GM21529 (cell line): ENCODE data around the gene TMEM204.

Experiments
- ATAC-seq: cut with Tn5 transposase; IDR thresholded peaks from one replicate; pipeline ENCODE4 v1.9.1; 2021; ENCODE audit not compliant: unreplicated experiment

Gene TMEM204

GRCh38 chr16:1554826-1555445 is 21.5 kb downstream of the TMEM204 start:
- ATAC-seq = no peak

GRCh38 chr16:1556254-1556653 is 22.8 kb downstream of the TMEM204 start:
- no peak for ATAC-seq

- no peak for ATAC-seq
These were observed 23.6 kb downstream of the TMEM204 start for GRCh38 chr16:1557074-1557473.

GRCh38 chr16:1557576-1557975 is 24.1 kb downstream of the TMEM204 start:
- no peak for ATAC-seq

DNA sequence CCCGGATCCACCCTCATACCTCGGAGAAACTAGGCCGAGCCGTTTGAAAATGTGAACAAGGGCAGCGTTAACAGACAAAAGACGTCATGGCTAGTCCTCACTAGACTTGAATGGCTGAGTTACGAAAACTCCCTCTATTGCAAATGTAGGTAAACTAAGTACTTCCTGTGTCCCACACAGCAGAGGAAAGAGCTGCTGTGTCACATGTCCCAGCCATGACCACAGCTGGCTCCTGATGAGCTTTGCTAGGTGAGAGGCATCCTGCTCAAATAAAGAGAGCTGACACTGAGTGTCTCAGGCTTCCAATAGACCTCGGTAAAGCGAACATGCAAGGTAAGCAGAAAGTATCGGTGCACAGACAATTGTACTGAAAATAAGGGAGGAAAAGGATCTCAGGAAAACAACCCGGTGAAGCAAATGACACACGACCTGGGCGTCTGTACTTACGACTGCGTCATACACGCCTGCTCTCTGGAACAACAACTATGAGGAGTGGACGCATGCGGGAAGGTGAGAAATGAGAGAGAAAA is 26.0 kb downstream of the TMEM204 start:
- no peak for ATAC-seq

DNA sequence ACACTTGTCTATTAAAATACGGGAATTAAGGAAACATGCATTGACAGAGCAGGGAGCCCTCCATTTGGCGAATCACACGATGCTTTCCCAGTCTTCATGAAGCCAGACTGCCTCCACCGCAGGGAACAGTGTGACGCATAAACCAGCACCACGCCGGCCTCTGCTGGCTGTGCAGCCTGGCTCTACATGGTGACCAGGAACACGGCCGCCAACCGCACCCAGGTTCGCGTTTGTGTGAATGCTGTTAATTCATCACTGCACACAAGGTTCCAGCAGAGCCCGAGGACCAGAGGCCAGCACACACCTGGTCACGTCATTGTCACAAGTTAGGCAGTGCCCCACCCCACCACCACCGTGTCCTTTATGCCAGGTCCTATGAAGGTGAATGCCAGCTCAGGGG is 26.7 kb downstream of the TMEM204 start:
- ATAC-seq = no peak

GRCh38 chr16:1560866-1561265 is 27.4 kb downstream of the TMEM204 start:
- no peak for ATAC-seq

DNA sequence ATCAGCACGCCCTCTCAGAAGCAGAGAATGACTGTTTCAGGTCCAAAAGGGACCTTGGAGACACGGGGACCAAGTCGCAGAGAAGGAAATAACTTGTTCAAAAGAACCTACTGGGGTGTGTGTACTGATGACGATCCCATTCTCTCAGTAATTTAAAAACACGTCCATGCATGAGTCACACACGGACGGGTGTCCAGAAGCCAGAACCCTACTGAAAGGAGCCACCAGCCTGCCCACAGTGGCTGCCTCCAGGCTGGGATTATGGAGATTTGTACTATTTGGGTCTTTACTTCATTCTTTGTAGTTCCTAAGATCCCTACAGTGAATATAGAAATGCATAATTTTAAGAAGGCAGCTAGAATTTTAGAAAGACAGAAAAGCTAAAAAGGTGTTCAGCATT is 27.8 kb downstream of the TMEM204 start:
- no peak for ATAC-seq

- ATAC-seq = no peak
These were observed 28.4 kb downstream of the TMEM204 start for GRCh38 chr16:1561836-1562235.

DNA sequence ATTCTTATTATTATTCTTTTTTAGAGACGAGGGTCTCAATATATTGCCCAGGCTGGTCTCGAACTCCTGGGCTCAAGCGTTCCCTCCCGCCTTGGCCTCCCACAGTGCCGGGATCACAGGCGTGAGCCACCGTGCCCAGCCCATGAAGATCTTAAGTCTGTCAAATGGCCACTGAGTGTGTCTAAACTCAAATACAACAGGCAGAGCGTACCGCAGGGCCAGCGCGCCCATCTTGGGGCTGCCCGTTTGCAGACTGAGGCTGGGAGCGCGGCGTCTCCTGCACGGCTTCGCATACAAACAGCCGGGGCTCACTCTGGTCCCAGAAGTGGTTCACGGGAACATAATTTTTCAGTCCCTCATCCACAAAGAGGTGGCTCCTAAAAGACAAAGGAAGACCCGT is 30.3 kb downstream of the TMEM204 start:
- ATAC-seq = no peak

DNA sequence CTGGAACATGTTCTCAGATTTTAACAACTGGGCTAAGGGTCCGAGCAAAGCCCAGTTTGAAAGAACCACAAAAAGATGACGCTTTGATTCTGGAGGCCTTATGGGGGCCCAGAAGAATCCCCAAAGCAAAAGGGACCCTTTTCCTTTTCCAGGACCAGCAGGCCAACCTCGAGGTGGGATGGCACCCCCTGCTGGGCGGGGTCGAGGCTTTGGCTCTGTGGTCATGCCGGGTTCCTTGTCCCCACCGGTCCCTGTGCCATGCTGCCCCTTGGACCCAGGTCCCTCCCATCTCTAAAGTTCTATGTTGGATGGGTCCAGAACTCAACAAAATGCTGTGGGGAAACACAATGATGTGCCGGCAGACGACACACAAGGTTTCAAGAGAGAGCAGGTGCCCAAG is 30.9 kb downstream of the TMEM204 start:
- ATAC-seq = no peak

GRCh38 chr16:1565083-1565805 is 31.8 kb downstream of the TMEM204 start:
- ATAC-seq = no peak

DNA sequence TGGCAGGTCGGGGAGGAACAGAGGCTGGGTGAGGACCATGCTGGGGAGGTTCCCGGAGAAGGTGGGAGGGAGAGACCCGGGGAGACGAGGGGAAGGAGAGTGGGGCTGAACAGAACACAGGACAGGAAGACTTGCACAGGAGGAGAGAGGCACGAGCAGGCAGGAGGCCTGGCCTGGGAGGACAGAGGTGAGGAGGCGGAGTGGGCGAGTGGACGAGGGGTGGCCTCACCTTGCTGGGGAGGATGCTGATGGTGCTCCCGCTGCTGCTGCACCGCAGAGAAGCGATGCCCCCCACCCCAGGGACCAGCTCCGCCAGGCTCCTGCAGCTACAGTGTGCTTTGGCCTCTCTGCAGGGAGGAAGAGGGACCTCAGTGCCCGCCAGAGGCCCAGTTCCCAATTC is 34.5 kb downstream of the TMEM204 start:
- no peak for ATAC-seq

DNA sequence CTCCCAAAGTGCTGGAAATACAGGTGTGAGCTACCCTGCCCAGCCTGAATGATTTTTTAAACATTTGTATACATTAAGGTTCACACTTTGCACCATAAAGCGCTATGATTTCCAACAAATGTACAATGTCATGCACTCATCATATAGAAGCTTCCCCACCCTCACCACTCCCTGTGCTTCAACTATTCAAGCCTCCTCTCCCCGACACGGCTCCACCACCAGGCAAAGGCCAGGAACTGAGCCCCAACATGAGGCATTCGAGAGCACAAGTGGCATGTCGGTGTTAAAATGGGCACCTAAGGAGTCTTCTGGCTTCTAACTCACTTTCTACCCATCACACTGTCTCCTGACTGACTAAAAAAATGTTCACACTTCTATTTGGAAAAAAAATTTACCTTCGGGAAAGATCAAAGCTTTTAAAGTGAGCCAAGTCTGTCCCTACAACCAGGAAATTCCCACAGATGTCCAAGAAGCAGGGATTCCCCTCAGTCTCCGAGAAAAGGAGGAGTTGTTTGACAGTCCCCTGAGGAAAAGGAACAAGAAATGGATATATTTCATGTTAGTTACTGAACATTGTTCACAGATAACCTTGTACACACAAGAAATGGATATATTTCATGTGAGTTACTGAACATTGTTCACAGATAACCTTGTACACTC is 37.7 kb downstream of the TMEM204 start:
- no peak for ATAC-seq

DNA sequence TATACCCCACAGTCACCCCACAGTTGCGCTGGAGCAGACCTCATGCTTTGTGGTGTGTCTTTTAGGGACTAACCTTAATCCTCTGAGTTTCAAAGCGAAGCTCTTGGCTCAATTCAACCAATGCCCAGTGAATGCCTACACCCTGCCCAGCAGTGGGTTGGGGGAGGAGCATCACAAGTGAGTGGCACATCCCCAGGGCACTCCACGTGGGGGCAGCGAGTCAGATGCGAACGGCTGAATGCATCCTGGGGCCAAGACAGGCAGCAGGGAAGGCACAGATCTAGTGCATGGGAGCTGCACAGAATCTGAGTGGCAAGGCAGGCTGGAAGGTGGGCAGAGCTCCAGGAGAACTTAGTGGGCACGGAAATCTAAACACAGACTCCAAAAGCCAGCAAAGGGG is 39.2 kb downstream of the TMEM204 start:
- no peak for ATAC-seq

- ATAC-seq = no peak
These were observed 39.8 kb downstream of the TMEM204 start for GRCh38 chr16:1573301-1573700.

GRCh38 chr16:1575578-1575977 is 42.1 kb downstream of the TMEM204 start:
- ATAC-seq = no peak

DNA sequence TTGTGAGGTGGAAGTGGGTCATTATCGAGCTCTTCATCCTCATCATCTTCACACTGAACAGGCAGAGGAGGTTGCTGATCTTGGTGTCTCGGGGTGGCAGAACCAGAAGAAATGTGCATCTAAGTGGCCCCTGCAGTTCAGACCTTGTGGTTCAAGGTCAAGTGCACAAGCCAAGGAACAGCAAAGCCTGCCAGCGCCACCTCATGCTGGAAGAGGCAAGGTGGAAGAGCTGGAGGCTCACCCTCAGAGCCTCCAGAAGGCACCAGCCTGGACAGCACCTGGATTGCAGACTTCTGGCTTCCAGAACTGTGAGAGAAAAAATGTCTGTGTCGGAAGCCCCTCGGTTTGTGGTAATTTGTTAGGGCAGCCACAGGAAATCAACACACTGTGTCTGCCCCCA is 45.7 kb downstream of the TMEM204 start:
- ATAC-seq = no peak

DNA sequence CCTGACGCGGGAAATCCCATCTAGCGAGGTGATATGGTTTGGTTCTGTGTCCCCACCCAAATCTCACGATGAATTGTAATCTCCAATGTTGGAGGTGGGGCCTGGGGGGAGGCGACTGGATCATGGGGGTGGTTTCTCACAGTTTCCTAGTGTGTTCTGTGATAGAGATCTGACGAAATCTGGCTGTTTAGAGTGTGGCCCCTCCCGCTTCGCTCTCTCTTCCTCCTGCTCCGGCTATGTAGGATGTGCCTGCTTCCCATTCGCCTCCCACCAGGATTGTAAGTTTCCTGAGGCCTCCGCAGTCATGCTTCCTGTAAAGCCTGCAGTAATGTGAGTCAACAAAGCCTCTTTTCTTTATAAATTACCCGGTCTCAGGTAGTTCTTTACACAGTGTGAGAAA is 46.8 kb downstream of the TMEM204 start:
- ATAC-seq = no peak

GRCh38 chr16:1580956-1581355 is 47.5 kb downstream of the TMEM204 start:
- no peak for ATAC-seq

- ATAC-seq = no peak
These were observed 48.3 kb downstream of the TMEM204 start for GRCh38 chr16:1581804-1582203.

DNA sequence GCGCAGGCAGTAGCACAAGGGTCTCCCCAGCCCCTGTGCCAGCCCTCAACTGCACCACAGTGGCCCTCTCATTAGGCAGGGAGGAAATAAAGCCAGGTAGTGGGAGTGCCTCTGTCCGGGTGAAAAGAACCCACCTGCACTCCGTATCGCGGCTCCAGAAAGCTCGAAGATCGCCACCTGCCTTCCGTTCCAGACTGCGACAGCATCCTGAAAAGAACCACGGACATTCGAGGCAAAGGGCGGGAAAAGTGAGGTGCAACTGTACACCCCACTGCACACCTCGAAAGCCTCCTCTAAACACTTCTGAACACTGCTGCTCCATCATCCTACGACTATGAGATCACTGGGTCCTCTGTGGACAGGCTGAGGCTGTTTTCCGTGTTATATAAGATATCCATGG is 49.7 kb downstream of the TMEM204 start:
- ATAC-seq = no peak
